ENCODE results near the gene PRR3. TPM values are rescaled to one million over a fixed set of nuclear protein-coding genes. Genes with fewer than 3 reads are reported as not detected.

Gene PRR3
- total and polyA plus RNA-seq, 2 of the 13 experiments (the other 11 are each of a cell fraction or from before 2014, with no cell fraction given): 14.6 to 21.2 TPM

DNA sequence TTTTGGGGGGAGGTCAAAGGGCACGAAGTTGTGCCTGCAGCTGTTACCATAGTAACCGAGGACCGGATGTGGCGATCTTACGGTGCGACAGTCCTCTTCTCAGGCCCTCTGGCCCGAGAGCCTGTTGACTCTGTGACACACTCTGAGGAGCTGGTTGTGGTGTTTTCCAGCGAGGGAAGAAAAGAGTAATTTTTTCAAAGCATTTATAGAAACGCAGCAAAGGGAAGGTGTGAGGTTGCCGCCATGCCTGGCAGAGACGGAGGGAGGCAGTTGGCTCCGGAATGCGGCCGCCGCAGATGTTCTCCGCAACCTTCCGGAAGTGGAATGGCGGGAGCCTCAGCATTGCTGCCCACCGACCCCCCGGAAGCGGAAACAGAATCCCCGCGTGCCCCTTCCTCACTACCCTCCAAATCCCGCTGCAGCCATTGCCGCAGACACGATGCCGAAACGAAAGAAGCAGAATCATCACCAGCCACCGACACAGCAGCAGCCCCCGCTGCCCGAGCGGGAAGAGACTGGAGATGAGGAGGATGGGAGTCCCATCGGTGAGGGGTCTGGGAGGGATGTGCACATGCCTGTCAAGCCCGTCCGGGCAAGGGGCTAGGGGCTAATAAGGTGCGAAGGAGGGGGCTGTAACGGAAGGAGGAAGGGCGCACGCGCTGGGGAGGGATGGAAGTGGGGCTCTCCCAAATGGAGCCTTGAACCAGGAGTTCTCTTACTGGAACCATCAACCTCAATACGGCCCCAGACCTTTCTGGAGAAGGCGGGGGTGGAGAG lies at the start of gene PRR3 (continued):
- TF ChIP-seq, protein P1, sequence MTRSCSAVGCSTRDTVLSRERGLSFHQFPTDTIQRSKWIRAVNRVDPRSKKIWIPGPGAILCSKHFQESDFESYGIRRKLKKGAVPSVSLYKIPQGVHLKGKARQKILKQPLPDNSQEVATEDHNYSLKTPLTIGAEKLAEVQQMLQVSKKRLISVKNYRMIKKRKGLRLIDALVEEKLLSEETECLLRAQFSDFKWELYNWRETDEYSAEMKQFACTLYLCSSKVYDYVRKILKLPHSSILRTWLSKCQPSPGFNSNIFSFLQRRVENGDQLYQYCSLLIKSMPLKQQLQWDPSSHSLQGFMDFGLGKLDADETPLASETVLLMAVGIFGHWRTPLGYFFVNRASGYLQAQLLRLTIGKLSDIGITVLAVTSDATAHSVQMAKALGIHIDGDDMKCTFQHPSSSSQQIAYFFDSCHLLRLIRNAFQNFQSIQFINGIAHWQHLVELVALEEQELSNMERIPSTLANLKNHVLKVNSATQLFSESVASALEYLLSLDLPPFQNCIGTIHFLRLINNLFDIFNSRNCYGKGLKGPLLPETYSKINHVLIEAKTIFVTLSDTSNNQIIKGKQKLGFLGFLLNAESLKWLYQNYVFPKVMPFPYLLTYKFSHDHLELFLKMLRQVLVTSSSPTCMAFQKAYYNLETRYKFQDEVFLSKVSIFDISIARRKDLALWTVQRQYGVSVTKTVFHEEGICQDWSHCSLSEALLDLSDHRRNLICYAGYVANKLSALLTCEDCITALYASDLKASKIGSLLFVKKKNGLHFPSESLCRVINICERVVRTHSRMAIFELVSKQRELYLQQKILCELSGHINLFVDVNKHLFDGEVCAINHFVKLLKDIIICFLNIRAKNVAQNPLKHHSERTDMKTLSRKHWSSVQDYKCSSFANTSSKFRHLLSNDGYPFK (CRISPR knock-in tag; IDR thresholded peaks at IDR 0.05; ENCODE audit: borderline replicate concordance): peak; percentile 97
- TF ChIP-seq ZBTB1 (CRISPR knock-in tag; IDR thresholded peaks at IDR 0.05; ENCODE audit: borderline replicate concordance) (peak; percentile 20; the same call in 1 of the 2 replicates), BORCS8-MEF2B (CRISPR knock-in tag; IDR thresholded peaks at IDR 0.05) (peak; percentile 99), ATAD3A (CRISPR knock-in tag; IDR thresholded peaks at IDR 0.05) (no peak), ZNF446 (CRISPR knock-in tag; IDR thresholded peaks at IDR 0.05) (peak; percentile 84; the same call in 1 of the 2 replicates), HOXA7 (CRISPR knock-in tag; IDR thresholded peaks at IDR 0.05) (no peak), TOE1 (CRISPR knock-in tag; IDR thresholded peaks at IDR 0.05) (no peak; the same call in none of the 2 replicates), BCL6 (CRISPR knock-in tag; IDR thresholded peaks at IDR 0.05) (no peak)
- TF ChIP-seq, protein P2, sequence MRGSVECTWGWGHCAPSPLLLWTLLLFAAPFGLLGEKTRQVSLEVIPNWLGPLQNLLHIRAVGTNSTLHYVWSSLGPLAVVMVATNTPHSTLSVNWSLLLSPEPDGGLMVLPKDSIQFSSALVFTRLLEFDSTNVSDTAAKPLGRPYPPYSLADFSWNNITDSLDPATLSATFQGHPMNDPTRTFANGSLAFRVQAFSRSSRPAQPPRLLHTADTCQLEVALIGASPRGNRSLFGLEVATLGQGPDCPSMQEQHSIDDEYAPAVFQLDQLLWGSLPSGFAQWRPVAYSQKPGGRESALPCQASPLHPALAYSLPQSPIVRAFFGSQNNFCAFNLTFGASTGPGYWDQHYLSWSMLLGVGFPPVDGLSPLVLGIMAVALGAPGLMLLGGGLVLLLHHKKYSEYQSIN (CRISPR knock-in tag; IDR thresholded peaks at IDR 0.05; ENCODE audit: borderline replicate concordance): no peak
- TF ChIP-seq, protein P3, sequence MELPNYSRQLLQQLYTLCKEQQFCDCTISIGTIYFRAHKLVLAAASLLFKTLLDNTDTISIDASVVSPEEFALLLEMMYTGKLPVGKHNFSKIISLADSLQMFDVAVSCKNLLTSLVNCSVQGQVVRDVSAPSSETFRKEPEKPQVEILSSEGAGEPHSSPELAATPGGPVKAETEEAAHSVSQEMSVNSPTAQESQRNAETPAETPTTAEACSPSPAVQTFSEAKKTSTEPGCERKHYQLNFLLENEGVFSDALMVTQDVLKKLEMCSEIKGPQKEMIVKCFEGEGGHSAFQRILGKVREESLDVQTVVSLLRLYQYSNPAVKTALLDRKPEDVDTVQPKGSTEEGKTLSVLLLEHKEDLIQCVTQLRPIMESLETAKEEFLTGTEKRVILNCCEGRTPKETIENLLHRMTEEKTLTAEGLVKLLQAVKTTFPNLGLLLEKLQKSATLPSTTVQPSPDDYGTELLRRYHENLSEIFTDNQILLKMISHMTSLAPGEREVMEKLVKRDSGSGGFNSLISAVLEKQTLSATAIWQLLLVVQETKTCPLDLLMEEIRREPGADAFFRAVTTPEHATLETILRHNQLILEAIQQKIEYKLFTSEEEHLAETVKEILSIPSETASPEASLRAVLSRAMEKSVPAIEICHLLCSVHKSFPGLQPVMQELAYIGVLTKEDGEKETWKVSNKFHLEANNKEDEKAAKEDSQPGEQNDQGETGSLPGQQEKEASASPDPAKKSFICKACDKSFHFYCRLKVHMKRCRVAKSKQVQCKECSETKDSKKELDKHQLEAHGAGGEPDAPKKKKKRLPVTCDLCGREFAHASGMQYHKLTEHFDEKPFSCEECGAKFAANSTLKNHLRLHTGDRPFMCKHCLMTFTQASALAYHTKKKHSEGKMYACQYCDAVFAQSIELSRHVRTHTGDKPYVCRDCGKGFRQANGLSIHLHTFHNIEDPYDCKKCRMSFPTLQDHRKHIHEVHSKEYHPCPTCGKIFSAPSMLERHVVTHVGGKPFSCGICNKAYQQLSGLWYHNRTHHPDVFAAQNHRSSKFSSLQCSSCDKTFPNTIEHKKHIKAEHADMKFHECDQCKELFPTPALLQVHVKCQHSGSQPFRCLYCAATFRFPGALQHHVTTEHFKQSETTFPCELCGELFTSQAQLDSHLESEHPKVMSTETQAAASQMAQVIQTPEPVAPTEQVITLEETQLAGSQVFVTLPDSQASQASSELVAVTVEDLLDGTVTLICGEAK (IDR thresholded peaks at IDR 0.05): peak; percentile 94
- TF ChIP-seq, protein P3 (CRISPR knock-in tag; IDR thresholded peaks at IDR 0.05): peak; percentile 92
- TF ChIP-seq, protein P4, sequence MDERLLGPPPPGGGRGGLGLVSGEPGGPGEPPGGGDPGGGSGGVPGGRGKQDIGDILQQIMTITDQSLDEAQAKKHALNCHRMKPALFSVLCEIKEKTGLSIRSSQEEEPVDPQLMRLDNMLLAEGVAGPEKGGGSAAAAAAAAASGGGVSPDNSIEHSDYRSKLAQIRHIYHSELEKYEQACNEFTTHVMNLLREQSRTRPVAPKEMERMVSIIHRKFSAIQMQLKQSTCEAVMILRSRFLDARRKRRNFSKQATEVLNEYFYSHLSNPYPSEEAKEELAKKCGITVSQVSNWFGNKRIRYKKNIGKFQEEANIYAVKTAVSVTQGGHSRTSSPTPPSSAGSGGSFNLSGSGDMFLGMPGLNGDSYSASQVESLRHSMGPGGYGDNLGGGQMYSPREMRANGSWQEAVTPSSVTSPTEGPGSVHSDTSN (CRISPR knock-in tag; IDR thresholded peaks at IDR 0.05): no peak
